Osteocyte (in vitro differentiated cells): ENCODE results near the gene TBC1D5. TPM values are rescaled to one million over a fixed set of nuclear protein-coding genes. Genes with fewer than 3 reads are reported as not detected.

Experiments used
- DNase-seq: peaks from one replicate; pipeline ENCODE4 v3.0.0; 2021; ENCODE audit warnings: mixed read lengths; ENCODE audit not compliant: unreplicated experiment; ENCODE audit errors: extremely low spot score
- H3K27ac Mint-ChIP-seq: one replicate; pipeline ENCODE4 v1.8.0; 2021; ENCODE audit warnings: mild to moderate bottlenecking, mixed read lengths; ENCODE audit not compliant: unreplicated experiment
- H3K27me3 Mint-ChIP-seq: one replicate; pipeline ENCODE4 v1.8.0; 2021; ENCODE audit warnings: mixed read lengths; ENCODE audit not compliant: unreplicated experiment
- H3K36me3 Mint-ChIP-seq: one replicate; pipeline ENCODE4 v1.8.0; 2021; ENCODE audit warnings: mixed read lengths; ENCODE audit not compliant: unreplicated experiment
- H3K4me1 Mint-ChIP-seq: one replicate; pipeline ENCODE4 v1.8.0; 2021; ENCODE audit warnings: mixed read lengths; ENCODE audit not compliant: unreplicated experiment
- H3K4me3 Mint-ChIP-seq: one replicate; pipeline ENCODE4 v1.8.0; 2021; ENCODE audit warnings: mild to moderate bottlenecking, moderate library complexity, mixed read lengths; ENCODE audit not compliant: unreplicated experiment
- H3K9me3 Mint-ChIP-seq: one replicate; pipeline ENCODE4 v1.8.0; 2021; ENCODE audit warnings: mixed read lengths; ENCODE audit not compliant: unreplicated experiment
- total RNA-seq: library from RNA; stranded (reverse); gene quantifications from 2 replicates; pipeline ENCODE4 v1.2.1, GENCODE V29; 2021
- TF ChIP-seq, protein P1 (sequence below): fragments of 200-600 bp; sonication (generic); IDR thresholded peaks from 2 replicates; pipeline ENCODE4 v1.5.0; 2021; ENCODE audit warnings: antibody characterized with exemption, mild to moderate bottlenecking, moderate library complexity

TBC1D5 gene
- total RNA-seq, 1 donor from 2014 or later = 69.2 TPM

GRCh38 chr3:17588422-17588821 lies 154.0 kb downstream of the TBC1D5 start:
- no peak for DNase-seq
- Mint-ChIP-seq H3K4me1 (peaks cover 10% of the 10 kb centered on the region), H3K9me3 (peaks cover 14% of the 10 kb centered on the region), H3K27ac (no peak overlapping the region), H3K36me3 (peaks cover 19% of the 10 kb centered on the region), H3K4me3 (no peak overlapping the region), H3K27me3 (no peaks in the 10 kb centered on the region)
- TF ChIP-seq, protein P1, sequence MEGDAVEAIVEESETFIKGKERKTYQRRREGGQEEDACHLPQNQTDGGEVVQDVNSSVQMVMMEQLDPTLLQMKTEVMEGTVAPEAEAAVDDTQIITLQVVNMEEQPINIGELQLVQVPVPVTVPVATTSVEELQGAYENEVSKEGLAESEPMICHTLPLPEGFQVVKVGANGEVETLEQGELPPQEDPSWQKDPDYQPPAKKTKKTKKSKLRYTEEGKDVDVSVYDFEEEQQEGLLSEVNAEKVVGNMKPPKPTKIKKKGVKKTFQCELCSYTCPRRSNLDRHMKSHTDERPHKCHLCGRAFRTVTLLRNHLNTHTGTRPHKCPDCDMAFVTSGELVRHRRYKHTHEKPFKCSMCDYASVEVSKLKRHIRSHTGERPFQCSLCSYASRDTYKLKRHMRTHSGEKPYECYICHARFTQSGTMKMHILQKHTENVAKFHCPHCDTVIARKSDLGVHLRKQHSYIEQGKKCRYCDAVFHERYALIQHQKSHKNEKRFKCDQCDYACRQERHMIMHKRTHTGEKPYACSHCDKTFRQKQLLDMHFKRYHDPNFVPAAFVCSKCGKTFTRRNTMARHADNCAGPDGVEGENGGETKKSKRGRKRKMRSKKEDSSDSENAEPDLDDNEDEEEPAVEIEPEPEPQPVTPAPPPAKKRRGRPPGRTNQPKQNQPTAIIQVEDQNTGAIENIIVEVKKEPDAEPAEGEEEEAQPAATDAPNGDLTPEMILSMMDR = no peak

- no peak overlapping the region for H3K4me3 Mint-ChIP-seq
- peak overlapping the region; percentile 58 for H3K27ac Mint-ChIP-seq
- no peaks in the 10 kb centered on the region for H3K27me3 Mint-ChIP-seq
- TF ChIP-seq, protein P1 = no peak
- H3K36me3 Mint-ChIP-seq = peaks cover 15% of the 10 kb centered on the region
- peaks cover 10% of the 10 kb centered on the region for H3K4me1 Mint-ChIP-seq
- H3K9me3 Mint-ChIP-seq = peaks cover 13% of the 10 kb centered on the region
- no peak for DNase-seq
Measured at GRCh38 chr3:17585394-17586325, 156.8 kb downstream of the TBC1D5 start.

GRCh38 chr3:17584066-17584465 lies 158.4 kb downstream of the TBC1D5 start:
- H3K4me3 Mint-ChIP-seq = no peak overlapping the region
- no peaks in the 10 kb centered on the region for H3K27me3 Mint-ChIP-seq
- TF ChIP-seq, protein P1 = no peak
- peaks cover 1% of the 10 kb centered on the region for H3K36me3 Mint-ChIP-seq
- H3K9me3 Mint-ChIP-seq = no peaks in the 10 kb centered on the region
- peaks cover 10% of the 10 kb centered on the region for H3K4me1 Mint-ChIP-seq
- no peak overlapping the region for H3K27ac Mint-ChIP-seq
- no peak for DNase-seq

DNA sequence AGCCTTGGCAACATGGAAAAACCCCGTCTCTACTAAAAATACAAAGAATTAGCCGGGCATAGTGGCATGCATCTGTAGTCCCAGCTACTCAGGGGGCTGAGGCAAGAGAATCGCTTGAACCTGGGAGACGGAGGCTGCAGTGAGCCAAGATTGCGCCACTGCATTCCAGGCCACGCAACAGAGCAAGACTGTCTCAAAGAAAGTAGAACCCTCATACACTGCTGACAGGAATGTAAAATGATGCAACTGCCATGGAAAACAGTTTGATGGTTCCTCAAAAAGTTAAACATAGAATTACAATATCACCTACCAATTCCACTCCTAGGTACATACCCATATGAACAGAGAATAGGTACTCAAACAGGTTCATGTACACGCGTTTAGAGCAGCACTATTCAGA lies 158.9 kb downstream of the TBC1D5 start:
- no peak overlapping the region for H3K27ac Mint-ChIP-seq
- peaks cover 10% of the 10 kb centered on the region for H3K4me1 Mint-ChIP-seq
- H3K4me3 Mint-ChIP-seq = no peak overlapping the region
- peaks cover 1% of the 10 kb centered on the region for H3K36me3 Mint-ChIP-seq
- no peaks in the 10 kb centered on the region for H3K9me3 Mint-ChIP-seq
- no peaks in the 10 kb centered on the region for H3K27me3 Mint-ChIP-seq
- DNase-seq = no peak
- TF ChIP-seq, protein P1 = no peak

- Mint-ChIP-seq H3K27ac (no peak overlapping the region), H3K4me3 (no peak overlapping the region), H3K36me3 (peaks cover 1% of the 10 kb centered on the region), H3K27me3 (no peaks in the 10 kb centered on the region), H3K9me3 (no peaks in the 10 kb centered on the region), H3K4me1 (peaks cover 10% of the 10 kb centered on the region)
- no peak for DNase-seq
- TF ChIP-seq, protein P1 = no peak
Measured at GRCh38 chr3:17581421-17582080, 160.9 kb downstream of the TBC1D5 start.
